LoVo (cell line): ENCODE measurements around the gene PCDHB7.
A peak's percentile ranks its signal among the peaks of the same experiment; 100 is the strongest.
"Not testable (repeated sequence)": the region's sequence is repeated elsewhere in the genome, so short reads cannot be mapped to it uniquely, and the experiment has no call there.

Experiments
- DNase-seq: peaks from one replicate; pipeline ENCODE4 v3.0.0-alpha.2; 2016; ENCODE audit warnings: low spot score

Gene PCDHB7

GRCh38 chr5:141172381-141173204 is at the start of gene PCDHB7:
Gene PCDHB7 (plus strand): TSS chr5:141172644. CDS start chr5:141172836, 192 bp downstream.
- peak; percentile 11 for DNase-seq

- not testable (repeated sequence) for DNase-seq
These were observed 48.9 kb upstream of the PCDHB7 start for GRCh38 chr5:141123396-141124135.

DNA sequence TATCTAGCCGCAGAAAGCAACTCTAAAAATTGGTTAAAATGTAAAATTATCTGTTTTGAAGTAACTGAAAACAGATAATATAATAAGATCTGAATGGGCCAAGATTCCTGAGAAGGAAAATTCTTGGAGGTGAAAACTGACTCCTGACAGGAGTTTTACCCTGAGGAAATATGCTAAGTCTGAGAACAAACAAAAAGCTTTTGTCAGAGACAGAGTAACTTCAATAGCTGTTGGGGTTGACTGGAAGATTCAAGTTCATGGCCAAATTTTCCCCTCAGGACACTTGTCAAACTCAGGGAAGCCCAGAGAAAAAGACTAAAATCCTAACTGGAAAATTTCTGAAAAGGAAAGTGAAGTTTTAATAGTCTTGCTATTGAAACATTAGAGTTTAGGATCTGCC is 45.1 kb upstream of the PCDHB7 start:
- no peak for DNase-seq

GRCh38 chr5:141135030-141135717 is 37.3 kb upstream of the PCDHB7 start, which contains the start of gene PCDHB5:
Gene PCDHB5 (plus strand): TSS chr5:141135206. CDS start chr5:141135435, 229 bp downstream.
- DNase-seq = no peak

DNA sequence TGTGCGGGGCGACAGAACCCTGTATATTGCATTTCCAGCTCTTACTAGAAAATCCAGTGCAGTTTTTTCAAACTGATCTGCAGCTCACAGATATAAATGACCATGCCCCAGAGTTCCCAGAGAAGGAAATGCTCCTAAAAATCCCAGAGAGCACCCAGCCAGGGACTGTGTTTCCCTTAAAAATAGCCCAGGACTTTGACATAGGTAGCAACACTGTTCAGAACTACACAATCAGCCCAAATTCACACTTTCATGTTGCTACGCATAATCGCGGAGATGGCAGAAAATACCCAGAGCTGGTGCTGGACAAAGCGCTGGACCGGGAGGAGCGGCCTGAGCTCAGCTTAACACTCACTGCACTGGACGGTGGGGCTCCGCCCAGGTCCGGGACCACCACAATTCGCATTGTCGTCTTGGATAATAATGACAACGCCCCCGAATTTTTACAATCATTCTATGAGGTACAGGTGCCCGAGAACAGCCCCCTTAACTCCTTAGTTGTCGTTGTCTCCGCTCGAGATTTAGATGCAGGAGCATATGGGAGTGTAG is 36.7 kb upstream of the PCDHB7 start:
- DNase-seq = no peak

DNA sequence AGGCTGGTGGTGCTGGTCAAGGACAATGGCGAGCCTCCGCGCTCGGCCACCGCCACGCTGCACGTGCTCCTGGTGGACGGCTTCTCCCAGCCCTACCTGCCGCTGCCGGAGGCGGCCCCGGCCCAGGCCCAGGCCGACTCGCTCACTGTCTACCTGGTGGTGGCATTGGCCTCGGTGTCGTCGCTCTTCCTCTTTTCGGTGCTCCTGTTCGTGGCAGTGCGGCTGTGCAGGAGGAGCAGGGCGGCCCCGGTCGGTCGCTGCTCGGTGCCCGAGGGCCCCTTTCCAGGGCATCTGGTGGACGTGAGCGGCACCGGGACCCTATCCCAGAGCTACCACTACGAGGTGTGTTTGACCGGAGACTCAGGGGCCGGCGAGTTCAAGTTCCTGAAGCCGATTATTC is 35.1 kb upstream of the PCDHB7 start:
- DNase-seq = not testable (repeated sequence)

- DNase-seq = no peak
These were observed 22.6 kb upstream of the PCDHB7 start, which contains the start of gene PCDHB6 for GRCh38 chr5:141149812-141150211. Gene PCDHB6 (plus strand): TSS chr5:141150057. CDS start chr5:141150258, 201 bp downstream.

DNA sequence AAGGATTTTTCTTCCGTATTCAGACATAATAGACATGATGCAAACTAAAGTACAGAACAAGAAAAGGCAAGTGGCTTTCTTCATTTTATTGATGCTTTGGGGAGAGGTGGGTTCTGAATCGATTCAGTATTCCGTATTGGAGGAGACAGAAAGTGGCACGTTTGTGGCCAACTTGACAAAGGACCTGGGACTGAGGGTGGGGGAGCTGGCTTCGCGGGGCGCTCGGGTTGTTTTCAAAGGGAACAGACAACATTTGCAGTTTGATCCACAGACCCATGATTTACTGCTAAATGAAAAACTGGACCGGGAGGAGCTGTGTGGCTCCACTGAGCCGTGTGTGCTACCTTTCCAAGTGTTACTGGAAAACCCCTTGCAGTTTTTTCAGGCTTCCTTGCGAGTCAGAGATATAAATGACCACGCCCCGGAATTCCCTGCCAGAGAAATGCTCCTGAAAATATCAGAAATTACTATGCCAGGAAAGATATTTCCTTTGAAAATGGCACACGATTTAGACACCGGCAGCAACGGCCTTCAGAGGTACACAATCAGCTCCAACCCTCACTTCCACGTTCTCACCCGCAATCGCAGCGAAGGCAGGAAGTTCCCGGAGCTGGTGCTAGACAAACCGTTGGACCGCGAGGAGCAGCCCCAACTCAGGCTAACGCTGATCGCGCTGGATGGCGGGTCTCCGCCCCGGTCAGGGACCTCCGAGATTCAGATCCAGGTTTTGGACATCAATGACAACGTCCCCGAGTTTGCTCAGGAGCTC is 22.0 kb upstream of the PCDHB7 start:
- no peak for DNase-seq

DNA sequence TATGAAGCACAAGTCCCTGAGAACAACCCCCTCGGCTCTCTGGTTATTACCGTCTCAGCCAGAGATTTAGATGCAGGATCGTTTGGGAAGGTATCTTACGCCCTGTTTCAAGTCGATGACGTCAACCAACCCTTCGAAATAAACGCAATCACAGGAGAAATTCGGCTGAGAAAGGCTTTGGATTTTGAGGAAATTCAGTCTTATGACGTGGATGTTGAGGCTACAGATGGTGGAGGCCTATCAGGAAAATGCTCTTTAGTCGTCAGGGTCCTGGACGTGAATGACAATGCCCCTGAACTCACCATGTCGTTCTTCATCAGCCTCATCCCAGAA is 21.5 kb upstream of the PCDHB7 start:
- DNase-seq = no peak

DNA sequence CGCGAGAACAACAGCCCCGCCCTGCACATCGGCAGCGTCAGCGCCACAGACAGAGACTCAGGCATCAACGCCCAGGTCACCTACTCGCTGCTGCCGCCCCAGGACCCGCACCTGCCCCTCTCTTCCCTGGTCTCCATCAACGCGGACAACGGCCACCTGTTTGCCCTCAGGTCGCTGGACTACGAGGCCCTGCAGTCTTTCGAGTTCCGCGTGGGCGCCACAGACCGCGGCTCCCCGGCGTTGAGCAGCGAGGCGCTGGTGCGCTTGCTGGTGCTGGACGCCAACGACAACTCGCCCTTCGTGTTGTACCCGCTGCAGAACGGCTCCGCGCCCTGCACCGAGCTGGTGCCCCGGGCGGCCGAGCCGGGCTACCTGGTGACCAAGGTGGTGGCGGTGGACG is 20.8 kb upstream of the PCDHB7 start:
- DNase-seq = not testable (repeated sequence)

- not testable (repeated sequence) for DNase-seq
These were observed 20.3 kb upstream of the PCDHB7 start for GRCh38 chr5:141152096-141152495.

DNA sequence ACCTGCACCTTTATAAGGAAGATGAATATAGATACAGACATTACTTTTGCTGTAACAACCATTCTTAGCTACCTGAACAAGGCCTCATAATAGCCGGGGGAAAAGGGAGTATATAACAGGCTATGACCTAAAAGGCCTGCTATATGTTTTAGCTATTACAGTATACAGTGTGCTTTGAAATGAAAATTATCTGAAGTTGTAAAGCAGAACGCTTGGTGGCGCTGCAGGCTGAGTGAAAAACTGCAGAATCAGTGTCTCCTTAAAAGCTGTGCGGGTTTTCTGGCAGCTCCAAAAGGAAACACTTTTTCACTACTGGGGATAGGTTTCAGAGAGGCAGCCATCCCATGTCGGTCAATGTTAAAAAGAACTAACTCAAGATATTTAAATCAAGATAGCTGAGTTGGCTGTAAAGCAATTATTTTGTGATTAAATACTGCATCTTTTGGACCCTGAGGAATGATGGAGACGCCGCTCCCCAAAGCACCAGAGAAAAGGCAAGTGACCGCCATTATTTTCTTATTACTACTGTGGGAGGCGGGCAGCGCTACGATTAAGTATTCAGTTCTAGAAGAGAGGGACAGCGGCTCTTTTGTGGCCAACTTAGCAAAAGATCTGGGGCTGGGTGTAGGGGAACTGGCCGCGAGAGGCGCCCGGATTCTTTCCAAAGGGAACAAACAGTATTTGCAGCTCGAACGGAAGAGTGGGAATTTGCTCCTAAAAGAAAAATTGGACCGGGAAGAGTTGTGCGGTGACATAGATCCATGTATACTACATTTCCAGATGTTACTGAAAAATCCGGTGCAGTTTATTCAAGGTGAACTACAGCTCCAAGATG is 16.7 kb upstream of the PCDHB7 start:
- DNase-seq = no peak

- not testable (repeated sequence) for DNase-seq
These were observed 15.1 kb upstream of the PCDHB7 start for GRCh38 chr5:141157356-141157755.

GRCh38 chr5:141157901-141158300 is 14.5 kb upstream of the PCDHB7 start:
- not testable (repeated sequence) for DNase-seq

- DNase-seq = not testable (repeated sequence)
These were observed 2.1 kb downstream of the PCDHB7 start for GRCh38 chr5:141174291-141175104.

DNA sequence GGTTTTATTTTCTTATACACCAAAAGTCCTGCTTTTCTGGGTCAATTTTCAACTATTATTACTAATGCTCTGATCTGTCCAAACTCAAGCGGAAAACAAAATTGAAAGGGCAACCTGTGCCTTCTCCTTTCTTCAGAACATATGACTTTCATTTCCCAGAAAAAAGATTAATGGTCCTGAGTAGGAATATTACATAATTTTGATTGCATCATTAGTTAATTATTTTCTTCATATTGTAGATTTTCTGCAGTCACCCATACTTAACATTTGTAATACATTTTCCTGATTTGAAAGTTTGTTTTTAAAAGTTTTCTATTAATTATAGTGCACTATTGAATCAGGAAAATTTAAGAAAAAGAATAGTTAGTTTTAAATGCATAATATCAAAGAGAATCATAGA is 3.5 kb downstream of the PCDHB7 start:
- no peak for DNase-seq

GRCh38 chr5:141177577-141178191 is 5.2 kb downstream of the PCDHB7 start, which contains the start of gene PCDHB8:
Gene PCDHB8 (plus strand): TSS chr5:141177790. CDS start chr5:141178035, 245 bp downstream.
- not testable (repeated sequence) for DNase-seq

DNA sequence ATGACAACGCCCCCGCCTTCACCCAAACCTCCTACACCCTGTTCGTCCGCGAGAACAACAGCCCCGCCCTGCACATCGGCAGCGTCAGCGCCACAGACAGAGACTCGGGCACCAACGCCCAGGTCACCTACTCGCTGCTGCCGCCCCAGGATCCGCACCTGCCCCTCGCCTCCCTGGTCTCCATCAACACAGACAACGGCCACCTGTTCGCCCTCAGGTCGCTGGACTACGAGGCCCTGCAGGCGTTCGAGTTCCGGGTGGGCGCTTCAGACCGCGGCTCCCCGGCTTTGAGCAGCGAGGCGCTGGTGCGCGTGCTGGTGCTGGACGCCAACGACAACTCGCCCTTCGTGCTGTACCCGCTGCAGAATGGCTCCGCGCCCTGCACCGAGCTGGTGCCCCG is 6.9 kb downstream of the PCDHB7 start:
- not testable (repeated sequence) for DNase-seq

DNA sequence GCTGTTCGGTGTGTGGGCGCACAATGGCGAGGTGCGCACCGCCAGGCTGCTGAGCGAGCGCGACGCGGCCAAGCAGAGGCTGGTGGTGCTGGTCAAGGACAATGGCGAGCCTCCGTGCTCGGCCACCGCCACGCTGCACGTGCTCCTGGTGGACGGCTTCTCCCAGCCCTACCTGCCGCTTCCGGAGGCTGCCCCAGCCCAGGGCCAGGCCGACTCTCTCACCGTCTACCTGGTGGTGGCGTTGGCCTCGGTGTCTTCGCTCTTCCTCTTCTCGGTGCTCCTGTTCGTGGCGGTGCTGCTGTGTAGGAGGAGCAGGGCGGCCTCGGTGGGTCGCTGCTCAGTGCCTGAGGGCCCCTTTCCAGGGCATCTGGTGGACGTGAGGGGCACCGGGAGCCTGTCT is 7.4 kb downstream of the PCDHB7 start:
- not testable (repeated sequence) for DNase-seq
